ENCODE measurements around the gene HAGH.

DNA sequence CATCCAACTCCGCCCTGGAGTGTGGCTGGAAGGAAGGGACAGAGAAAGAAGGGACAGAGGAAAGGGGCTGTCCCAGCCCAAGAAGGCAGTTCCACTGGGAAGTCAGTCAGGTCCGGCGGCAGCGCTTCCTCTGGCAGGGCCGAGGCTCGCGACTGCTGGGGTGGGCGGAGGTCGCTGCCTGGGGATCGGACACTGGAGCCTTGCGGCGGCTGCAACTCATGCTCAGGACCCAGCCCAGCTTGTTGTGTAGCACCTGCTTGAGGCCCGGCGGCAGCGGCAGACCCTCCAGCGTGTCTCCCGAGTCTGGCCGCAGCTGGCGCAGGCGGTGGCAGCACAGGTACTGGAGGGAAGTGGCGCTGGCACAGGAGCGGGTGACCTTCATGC is 49.6 kb downstream of the HAGH start:
- TF ChIP-seq, protein P1, sequence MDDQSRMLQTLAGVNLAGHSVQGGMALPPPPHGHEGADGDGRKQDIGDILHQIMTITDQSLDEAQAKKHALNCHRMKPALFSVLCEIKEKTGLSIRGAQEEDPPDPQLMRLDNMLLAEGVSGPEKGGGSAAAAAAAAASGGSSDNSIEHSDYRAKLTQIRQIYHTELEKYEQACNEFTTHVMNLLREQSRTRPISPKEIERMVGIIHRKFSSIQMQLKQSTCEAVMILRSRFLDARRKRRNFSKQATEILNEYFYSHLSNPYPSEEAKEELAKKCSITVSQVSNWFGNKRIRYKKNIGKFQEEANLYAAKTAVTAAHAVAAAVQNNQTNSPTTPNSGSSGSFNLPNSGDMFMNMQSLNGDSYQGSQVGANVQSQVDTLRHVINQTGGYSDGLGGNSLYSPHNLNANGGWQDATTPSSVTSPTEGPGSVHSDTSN (CRISPR knock-in tag; IDR thresholded peaks at IDR 0.05) = no peak
- TF ChIP-seq ZNF350 (tag by site-specific recombination; IDR thresholded peaks at IDR 0.05) (no peak), IKZF3 (tag by site-specific recombination; IDR thresholded peaks at IDR 0.05) (no peak), PATZ1 (tag by site-specific recombination; IDR thresholded peaks at IDR 0.05) (no peak), CTCF (tag by site-specific recombination; IDR thresholded peaks at IDR 0.05) (no peak), ZNF169 (tag by site-specific recombination; IDR thresholded peaks at IDR 0.05) (no peak), ZSCAN18 (tag by site-specific recombination; IDR thresholded peaks at IDR 0.05) (no peak), ZNF292 (tag by site-specific recombination; IDR thresholded peaks at IDR 0.05; ENCODE audit: borderline replicate concordance, low read depth) (no peak)
- TF ChIP-seq, protein P2, sequence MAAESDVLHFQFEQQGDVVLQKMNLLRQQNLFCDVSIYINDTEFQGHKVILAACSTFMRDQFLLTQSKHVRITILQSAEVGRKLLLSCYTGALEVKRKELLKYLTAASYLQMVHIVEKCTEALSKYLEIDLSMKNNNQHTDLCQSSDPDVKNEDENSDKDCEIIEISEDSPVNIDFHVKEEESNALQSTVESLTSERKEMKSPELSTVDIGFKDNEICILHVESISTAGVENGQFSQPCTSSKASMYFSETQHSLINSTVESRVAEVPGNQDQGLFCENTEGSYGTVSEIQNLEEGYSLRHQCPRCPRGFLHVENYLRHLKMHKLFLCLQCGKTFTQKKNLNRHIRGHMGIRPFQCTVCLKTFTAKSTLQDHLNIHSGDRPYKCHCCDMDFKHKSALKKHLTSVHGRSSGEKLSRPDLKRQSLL (tag by site-specific recombination; IDR thresholded peaks at IDR 0.05) = no peak

Measured in HEK293 (cell line).